ENCODE data around the gene DNAL1.

DNA sequence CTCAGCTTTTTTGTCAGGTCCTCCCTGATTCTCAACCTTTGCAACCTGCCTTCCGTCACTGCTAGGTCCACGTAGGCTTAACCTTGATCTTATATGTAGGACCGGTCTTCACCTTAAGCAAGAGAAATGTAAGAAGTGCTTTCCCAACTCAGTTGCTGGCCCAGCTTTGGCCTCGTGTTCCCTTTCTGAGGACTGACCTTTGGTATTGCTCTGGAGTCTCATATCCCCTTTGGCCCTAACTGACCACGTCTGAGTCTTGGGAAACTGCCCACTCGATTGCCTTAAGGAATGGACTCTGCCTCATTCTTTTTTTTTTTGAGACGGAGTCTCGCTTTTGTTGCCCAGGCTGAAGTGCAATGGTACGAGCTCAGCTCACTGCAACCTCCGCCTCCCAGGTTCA lies 24.5 kb upstream of the DNAL1 start:
- TF ChIP-seq, protein P1, sequence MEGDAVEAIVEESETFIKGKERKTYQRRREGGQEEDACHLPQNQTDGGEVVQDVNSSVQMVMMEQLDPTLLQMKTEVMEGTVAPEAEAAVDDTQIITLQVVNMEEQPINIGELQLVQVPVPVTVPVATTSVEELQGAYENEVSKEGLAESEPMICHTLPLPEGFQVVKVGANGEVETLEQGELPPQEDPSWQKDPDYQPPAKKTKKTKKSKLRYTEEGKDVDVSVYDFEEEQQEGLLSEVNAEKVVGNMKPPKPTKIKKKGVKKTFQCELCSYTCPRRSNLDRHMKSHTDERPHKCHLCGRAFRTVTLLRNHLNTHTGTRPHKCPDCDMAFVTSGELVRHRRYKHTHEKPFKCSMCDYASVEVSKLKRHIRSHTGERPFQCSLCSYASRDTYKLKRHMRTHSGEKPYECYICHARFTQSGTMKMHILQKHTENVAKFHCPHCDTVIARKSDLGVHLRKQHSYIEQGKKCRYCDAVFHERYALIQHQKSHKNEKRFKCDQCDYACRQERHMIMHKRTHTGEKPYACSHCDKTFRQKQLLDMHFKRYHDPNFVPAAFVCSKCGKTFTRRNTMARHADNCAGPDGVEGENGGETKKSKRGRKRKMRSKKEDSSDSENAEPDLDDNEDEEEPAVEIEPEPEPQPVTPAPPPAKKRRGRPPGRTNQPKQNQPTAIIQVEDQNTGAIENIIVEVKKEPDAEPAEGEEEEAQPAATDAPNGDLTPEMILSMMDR (IDR thresholded peaks at IDR 0.05), result no peak
- no peak for TF ChIP-seq POLR2A (IDR thresholded peaks at IDR 0.05)
